Right lobe of liver (tissue), 4 donors: ENCODE results near the gene SLC39A10.

Experiments
- CTCF ChIP-seq, 4 donors: fragments of 200-600 bp in 3 of 4; fragments of 450-650 bp in 1 of 4; IDR thresholded peaks; one replicate each; pipeline versions ENCODE4 v1.5.1 to v1.8.0; 2016 to 2022; ENCODE audit warnings: antibody characterized with exemption in 4 of 4, mild to moderate bottlenecking in 2 of 4
- POLR2A ChIP-seq: fragments of 450-650 bp; IDR thresholded peaks from one replicate; pipeline ENCODE4 v1.6.1; 2017; ENCODE audit warnings: antibody characterized with exemption, mild to moderate bottlenecking
- donor health status: DM: no; HTN: no; CAD: no.
- donor health status: DM: no; HTN: no; CAD: no.
- donor health status: DM: no; HTN: yes; CAD: no.

GRCh38 chr2:195647302-195647701 lies 9.7 kb upstream of the SLC39A10 start:
- TF ChIP-seq CTCF (IDR thresholded peaks at IDR 0.05), result no peak
- no peak for TF ChIP-seq POLR2A
